NCI-H2081 (cell line): ENCODE results near the gene JUNB.
A peak's percentile ranks its signal among the peaks of the same experiment; 100 is the strongest.

Experiments
- DNase-seq, 2 experiments: peaks; one replicate each; lab custom pipeline; 2025; lab: John Stamatoyannopoulos, UW

JUNB gene

DNA sequence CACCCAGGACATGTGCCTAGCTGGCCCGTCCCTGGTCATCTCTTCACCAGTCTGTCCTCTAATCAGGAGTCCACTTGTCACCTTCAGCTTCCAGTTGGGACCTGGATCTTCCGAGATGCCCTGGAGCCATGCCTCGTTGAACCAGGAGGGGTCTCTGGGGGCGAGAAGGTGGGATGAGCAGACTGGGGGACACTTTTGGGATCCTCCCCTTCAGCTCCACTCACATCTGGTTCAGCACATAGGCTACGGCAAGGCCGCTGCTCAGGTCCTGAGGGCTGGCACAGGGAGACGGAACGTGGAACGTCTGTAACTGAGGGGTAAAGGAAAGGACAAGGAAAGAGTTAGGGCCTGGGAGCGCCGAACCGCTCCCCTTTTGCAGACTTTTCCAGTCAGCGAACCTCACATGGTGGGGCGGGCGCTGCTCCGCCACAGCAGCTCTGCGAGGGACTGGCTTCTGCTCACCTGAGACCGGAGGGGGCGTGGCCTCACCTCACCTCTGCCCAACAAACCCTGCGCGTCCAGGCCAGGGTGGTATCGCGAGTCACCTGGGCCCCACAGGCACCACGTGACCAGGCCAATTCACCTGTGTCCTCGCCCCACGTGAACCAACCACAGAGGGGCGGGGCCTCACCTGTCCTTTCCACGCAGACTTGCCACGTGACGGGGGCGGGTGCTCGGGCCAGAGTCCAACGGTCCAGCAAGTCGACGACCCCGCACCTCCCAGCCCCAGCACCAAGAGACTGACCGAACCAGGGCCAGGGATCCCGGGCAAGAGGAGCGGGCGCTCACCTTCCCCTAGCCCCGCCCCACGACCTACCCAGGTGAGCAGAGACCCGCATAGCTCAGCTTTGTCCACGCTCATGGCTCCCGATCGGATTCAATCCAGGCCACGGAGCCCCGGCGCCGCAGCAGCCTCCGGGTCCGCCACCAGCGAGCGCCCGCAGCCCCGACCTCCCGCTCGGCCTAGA lies 16.4 kb upstream of the JUNB start, which contains the start of gene HOOK2:
Gene HOOK2 (minus strand): TSS at position 965 of the 968 bp plus-strand sequence. CDS start 103 bp downstream, at position 862.
- peak; percentile 69 to 82 for DNase-seq

DNA sequence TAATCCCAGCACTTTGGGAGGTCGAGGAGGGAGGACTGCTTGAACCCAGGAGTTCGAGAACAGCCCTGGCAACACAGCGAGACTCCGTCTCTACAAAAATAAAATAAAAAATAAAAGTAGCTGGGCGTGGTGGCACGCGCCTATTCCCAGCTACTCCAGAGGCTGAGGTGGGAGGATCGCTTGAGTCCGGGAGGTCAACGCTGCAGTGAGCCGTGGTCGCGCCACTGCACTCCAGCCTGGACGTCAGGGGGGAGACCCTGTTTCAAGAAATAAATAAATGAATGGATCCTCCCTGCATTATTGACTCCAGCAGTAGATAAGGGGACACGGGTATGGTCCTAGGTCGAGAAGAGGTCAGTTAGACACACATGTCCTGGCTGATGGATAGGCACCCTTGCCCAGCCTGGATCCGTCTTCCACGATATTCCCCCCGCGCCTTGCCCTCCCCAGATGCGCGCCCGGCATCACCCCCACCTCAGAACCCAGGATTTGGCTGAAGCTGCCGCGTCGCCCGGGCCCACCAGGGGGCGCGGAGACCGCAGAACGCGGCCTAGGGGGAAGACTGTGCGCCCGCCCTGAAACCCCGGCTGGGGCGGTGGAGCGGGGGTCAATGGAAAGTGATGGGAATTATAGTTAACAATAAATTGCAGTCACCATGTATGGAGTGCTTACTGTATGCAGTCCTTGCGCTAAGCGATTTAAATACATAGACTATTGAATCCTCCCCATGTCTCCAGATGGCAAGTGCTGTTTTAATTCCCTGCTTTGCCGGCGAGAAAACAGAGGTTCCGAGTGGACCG lies 13.9 kb upstream of the JUNB start:
- peak; percentile 80 to 83 for DNase-seq

DNA sequence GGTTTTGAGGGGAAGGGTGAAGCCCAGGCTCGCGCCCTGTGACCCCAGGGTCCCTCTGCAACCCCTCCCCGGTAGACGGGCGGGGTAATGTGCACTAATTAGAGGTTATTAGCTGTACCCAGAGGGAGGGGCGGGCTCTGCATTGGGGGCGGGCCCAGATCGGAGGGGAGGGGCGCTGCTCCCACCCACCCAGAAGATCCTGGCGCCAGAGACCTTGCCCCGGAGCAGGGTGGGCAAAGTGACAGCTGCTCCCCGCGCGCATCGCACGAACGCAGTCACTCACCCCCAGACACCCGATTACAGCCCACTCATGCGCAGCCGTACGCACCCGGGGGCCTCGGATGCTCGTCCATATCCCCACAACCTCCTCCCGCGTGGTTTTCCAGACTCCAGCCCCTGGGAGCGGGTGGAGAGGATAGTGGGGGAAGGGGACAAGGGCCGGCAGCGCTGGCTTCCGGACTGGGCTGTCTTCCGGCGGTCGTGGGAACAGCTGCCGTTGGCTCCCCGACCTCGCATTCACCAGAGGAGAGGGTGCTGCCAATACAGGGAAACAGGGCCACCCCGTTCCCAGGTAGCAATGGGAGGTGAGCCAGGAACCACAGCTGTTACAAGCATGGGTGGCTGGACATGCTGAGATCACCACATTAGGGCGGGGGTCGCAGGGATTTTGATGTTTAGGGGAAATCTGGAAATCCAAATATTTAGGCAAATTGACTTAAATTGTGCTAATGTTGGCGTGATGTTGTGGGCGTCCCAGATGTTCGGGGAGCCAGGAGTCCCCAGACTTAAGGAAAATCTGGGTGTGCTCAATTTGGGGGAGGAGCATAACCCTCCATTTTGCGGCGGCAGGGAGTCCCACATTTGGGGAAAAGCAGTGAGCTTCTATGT lies 13.0 kb upstream of the JUNB start:
- DNase-seq, result peak; percentile 85 to 91

DNA sequence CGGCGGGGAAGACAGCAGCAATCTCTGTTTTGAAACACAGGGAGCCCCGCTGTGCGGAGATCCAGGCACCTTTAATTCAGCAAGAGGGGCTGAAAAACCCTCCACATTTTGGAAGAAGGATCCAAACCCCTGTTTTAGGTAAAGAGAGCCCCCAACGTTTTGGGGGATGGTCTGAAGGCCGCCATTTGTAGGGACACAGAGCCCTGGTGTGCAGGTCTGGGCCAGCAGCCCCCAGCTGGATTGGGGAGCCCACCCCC lies 12.5 kb upstream of the JUNB start:
- no peak for DNase-seq

DNA sequence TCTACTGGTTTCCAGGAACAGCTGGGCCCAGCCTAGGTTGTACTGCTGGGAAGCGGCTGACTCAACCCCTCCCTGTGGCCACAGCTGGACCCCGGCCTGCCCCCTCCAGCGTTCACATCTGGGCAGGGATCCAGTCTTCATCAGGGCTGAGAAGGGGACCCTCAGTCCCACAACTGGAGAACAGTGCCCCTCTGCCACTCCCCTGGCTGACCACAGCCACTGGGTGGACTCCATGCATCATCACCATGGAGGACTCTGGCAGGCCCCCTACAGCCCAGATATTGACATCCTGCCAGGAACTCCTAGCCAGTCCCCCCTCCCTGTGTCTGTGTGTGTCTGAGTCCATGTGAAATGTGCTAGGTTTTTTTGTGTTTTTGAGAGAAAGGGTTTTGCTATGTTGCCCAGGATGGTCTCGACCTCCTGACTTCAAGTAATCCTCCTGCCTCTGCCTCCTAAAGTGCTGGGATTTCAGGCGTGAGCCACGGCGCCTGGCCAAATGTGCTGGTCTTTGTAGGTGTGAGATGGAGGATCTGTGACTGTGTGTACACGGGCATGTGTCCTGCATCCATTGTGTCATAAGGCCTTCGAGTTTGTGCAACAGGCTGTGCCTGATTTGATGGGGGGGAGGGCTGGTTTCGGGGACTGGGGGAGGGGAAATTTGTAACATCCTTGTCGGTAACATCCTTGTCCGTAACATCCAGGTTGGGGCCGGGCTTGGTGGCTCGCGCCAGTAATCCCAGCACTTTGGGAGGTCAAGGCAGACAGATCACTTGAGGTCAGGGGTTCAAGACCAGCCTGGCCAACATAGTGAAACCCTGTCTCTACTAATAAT lies 11.9 kb upstream of the JUNB start:
- peak in 1 of 2 experiments; percentile 57 for DNase-seq

DNA sequence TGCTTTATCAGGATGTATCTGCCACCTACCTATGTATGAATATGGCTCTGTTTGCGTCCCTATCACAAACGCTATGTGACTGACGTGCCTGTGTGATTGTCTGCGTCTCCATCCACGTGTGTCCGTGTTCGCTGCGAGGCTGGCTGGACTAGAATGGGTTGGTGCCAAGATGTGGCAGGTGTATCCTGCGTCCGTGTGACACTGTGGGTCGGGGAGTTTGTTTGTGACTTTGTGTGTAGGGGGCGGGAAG lies 9.2 kb upstream of the JUNB start:
- DNase-seq, result peak in 1 of 2 experiments; percentile 49

DNA sequence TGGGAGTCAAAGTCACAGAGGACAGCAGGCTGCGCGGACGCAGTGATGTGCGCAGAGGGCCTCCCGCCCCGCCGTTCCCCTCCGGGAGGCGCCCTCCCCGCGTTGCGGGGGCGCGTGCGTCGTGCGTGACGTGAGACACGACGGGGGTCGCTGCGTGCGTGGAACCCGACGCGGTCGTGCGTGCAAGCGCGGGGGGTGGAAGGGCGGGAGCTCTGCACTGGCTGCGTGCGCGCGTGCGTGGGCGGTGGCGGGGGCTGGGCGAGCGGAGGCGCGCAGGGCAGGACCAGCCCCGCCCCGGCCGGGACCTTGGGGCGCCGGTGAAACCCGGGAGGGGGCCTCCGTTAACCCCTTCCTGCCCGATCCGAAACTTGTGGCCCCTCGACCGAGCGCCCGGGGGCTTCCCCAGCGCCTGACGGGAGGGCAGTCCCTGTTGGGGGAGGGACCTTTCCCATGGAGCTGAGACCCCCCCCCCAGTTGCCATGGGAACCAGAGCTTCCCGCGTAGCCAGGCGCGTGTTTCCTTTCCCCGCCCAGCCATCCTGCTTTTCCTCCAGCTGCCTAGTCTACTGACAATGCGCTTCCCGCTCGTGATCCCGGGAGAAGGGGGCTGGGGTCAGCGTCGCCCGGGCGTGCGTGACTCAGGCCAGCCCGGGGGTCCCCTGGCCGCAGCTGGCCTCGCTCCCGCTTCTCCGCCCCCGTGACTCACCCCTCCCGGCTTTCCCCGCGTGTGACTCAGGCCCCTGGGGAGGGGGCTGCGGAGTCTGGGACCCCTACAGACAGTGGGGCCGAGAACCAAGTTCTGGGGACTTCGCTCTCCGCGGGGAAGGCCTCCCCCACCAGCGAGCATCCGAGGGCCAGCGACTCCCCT lies 8.6 kb upstream of the JUNB start:
- peak; percentile 82 to 86 for DNase-seq

DNA sequence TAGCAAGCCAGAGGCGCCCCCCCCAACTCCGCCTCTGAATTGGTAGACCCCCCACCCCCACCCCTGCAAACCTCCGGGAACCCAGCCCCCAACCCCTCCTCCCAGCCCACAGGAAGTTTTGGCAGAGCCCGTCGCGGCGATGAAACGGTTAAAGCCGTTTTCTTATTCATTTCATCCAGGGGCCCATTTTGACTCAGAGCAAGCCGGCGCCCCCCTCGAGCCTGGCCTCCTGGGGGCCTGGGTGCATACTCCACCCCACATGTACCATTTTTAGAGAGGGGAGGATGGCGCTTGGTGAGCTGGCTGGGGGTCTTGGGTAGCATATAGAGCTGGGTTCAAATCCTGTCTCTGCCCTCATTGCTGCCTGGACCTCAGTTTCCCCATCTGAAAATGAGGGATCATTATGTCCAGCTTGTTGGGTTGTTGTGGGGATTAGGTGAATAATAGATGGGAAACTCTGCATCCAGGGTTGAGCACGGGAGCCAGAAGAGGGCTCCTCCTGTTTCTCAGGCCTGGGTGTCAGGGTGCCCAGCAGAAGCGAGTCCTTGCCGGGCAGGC lies 7.9 kb upstream of the JUNB start:
- DNase-seq, result no peak

DNA sequence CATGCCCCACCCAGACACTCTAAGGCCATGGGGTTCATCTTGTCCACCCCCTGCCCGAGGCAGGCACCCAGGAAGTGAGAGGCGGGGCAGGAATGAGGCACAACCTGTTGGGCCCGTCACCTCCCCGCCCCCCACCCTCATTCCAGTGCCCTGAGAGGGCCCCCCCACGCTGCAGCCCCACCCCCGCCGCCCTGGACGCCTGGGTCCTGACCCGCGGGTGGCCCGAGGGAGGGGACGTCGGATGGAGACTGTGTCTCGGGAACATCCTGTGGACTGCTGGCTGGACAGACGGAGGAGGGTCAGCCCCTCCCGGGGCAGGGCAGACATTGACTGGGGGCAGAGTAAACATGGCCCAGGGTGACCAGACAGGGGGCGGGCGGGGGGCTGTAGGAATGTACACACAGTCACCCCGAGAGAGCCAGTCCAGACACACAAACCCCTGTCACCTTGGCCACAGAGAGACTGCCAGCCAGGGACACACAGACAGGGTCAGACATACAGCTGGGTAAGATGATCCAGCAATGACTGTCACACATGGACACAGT lies 7.4 kb upstream of the JUNB start:
- DNase-seq, result no peak

DNA sequence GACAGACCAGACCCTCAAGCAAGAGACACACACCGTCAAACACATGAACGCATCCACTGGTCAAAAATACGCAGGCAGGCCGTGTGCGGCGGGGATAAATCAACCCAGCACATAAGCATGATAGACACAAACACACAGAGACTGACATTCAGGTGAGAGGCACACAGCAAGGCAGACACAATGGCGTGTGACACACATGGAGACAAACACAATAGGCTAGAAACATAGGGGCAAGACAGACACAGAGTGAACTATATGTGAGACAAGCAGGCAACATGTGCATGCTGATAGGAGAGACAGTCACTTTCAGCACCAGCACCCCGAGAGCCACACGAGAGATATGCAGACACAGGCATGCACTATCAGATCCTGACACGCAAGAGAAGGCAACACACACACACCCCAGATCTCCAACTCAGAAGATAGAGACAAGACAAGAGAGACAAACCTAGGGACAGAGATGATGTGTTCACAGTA lies 6.9 kb upstream of the JUNB start:
- DNase-seq, result no peak

DNA sequence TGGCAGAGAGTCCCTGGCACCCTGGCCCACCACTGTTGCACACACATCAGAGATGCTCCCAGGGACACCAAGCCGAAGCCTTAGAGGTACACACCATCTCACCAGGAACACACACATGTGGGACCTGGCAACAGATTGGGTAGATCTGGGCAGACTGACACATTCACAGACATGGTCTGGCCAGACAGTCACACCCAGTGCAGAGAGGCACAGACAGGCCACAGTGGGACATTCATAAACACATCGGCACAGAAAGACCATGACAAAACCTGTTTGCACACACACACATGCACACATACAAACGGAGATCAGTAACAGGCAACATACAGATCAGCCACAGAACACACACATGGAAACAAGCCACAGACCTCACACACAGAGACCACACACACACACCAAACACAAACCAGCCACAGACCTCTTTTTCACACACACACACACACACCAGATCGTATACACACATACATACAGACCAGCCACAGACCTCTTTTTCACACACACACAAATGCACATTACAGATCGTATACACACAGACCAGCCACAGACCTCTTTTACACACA lies 6.3 kb upstream of the JUNB start:
- no peak for DNase-seq

DNA sequence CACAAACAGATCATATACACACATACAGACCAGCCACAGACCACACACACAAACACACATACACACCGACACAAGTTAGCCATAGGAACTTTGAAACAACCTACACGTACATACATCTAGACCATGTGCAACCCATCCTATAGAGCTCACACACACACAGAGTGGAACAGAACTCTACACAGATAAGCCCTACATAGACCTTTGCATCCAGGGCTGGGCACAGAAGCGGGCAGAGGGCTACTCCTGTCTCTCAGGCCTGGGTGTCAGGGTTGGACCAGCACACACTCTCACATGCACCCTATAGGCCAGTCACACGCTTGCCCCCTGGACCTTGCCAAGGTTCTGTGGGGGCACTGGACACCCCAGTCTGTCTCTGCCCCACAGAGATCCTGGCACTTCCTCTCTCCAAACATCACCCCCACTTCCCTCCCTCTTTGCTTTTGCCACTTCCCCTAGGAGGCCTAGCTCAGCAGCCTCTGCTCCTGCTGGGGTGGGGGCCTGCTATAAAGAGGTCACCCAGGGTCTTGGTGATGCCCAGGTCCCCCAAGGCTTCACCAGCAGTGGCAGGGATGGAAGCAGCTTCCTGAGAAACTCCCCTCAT lies 5.8 kb upstream of the JUNB start:
- DNase-seq, result no peak

DNA sequence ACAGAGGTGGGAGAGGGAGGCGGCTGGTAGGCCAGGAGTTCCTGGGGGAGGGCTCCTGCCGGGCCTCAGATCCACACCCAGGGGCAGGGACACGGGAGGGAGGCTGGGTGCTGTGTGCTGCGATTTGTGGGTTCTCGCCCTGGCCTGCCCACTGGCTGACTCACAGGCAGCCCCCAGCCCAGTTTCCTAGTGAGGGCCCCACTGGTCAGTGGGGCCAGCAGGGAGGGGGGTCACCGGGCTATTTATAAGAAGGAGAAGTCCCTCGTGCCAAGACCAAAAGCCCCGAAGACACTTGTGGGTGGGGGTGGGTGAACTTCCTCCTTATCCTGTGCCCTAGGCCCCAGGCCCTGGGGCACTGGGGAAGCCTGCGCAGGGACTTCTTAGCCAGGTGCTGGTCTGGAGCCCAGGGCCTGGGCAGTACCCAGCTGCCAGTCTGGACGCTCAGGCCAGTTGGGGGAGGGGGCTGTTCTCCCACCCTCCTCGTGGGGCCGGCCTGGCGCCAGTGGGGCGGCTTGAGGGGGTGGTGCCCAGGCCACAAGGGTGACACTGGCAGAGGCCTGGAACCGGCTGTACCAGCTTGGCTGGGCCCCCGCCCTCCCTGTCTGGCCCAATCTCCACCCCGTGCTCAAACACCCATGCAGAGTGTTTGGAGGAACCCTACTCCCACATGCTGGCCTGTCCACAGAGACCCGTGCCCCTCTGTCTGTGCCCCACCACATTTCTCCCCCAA lies 5.0 kb upstream of the JUNB start:
- DNase-seq, result no peak

DNA sequence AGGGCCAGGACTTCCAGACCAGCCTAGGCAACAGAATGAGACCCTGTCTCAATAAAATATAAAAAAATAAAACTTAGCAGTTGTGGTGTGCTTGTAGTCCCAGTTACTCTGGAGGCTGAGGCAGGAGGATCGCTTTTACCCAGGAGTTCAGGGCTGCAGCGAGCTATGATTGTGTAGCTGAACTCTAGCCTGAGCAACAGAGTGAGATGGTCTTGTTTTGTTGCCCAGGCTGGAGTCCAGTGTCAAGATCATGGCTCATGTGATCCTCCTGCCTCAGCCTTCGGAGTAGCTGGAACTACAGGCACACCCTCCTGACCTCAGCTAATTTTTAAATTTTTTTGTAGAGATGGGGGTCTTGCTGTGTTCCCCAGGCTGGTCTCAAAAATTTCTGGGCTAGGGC lies 4.3 kb upstream of the JUNB start:
- no peak for DNase-seq

DNA sequence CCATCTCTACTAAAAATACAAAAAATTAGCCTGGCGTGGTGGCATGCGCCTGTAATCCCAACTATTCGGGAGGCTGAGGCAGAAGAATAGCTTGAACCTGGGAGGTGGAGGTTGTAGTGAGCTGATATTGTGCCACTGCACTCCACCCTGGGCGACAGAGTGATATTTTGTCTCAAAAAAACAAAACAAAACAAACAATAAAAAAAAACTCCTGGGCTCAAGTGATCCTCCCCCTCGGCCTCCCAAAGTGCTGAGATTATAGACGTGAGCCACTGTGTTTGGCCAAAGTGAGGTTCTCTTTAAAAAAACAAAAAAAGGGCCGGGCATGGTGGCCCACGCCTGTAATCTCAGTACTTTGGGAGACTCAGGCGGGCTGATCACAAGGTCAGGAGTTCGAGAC lies 3.8 kb upstream of the JUNB start:
- no peak for DNase-seq

DNA sequence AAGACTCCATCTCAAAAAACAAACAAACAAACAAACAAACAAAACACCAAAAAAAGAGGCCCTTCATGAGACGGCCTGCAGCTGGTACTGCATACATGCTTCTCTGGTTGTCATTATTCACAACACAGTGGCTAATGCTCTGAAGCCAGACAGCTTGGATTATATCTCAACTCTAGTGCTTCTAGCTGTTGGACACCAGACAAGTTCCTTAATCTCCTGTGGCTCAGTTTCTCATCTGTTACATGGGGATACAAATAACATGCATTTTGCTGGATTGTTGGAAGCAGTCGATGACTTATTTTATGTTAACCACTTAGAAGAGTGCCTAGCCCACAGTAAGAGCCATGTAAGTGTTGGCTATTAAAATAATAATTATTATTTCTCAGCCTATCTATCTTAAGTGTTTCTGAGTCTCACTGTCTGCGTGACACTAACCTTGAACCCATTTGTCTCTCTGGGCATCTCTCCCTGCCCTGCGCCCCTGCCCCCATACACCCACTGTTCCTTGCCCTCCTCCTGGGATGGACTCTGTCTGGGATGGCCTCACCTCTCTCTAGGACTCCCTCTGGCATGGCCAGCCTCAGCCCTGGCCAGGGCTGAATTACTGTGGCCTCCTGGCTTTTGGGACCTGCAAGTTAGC lies 3.1 kb upstream of the JUNB start:
- DNase-seq, result no peak

DNA sequence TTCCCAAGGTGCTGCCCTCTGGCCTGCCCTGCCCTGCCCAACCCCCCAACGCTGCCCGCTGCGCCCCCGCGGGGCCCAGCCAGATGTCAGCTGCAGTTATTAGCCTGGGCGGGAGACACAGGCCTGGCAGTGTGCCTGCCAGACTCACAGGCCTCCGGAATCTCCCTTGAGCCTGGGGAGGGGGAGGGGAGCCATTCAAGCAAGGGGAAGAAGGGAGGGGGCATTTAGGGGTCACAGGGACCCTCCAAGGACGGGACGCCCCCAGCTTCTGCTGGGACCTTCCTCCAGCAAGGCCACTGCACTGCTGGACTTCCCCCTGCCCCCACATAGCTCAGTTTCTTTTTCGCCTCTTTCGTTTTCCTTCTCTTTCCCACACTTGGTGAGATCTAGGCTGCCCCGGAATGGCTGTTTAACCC lies 2.6 kb upstream of the JUNB start:
- peak; percentile 14 to 61 for DNase-seq
